ENCODE measurements around the gene ALB. TPM values are rescaled to one million over a fixed set of nuclear protein-coding genes. Genes with fewer than 3 reads are reported as not detected.

Gene ALB
- total RNA-seq, 2 experiments from 2014 or later: not detected

DNA sequence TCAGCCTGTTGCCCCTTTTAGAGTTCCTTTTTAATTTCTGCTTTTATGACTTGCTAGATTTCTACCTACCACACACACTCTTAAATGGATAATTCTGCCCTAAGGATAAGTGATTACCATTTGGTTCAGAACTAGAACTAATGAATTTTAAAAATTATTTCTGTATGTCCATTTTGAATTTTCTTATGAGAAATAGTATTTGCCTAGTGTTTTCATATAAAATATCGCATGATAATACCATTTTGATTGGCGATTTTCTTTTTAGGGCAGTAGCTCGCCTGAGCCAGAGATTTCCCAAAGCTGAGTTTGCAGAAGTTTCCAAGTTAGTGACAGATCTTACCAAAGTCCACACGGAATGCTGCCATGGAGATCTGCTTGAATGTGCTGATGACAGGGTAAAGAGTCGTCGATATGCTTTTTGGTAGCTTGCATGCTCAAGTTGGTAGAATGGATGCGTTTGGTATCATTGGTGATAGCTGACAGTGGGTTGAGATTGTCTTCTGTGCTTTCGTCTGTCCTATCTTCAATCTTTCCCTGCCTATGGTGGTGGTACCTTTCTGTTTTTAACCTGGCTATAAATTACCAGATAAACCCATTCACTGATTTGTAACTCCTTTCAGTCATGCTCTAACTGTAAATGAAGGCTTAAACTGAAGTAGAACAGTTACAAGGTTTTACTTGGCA lies 7.8 kb downstream of the ALB start:
- Mint-ChIP-seq H3K4me1 (no peaks in the 10 kb centered on the region), H3K36me3 (ENCODE audit: low read depth) (no peaks in the 10 kb centered on the region), H3K27ac (no peak overlapping the region), H3K9me3 (no peaks in the 10 kb centered on the region), H3K27me3 (no peaks in the 10 kb centered on the region), H3K4me3 (no peak overlapping the region)
- ChIA-PET CTCF (interaction anchor here (0.7 kb wide), 1 partner anchor 18 kb away, joined by 3 read pairs; no protein-coding TSS in a partner anchor), POLR2A (no interaction called here)
- no peak for DNase-seq

DNA sequence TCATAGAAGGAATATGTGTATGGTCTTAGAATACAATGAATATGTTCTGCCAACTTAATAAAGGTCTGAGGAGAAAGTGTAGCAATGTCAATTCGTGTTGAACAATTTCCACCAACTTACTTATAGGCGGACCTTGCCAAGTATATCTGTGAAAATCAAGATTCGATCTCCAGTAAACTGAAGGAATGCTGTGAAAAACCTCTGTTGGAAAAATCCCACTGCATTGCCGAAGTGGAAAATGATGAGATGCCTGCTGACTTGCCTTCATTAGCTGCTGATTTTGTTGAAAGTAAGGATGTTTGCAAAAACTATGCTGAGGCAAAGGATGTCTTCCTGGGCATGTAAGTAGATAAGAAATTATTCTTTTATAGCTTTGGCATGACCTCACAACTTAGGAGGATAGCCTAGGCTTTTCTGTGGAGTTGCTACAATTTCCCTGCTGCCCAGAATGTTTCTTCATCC lies 9.2 kb downstream of the ALB start:
- H3K27ac Mint-ChIP-seq: no peak overlapping the region
- no peak overlapping the region for H3K4me3 Mint-ChIP-seq
- no peaks in the 10 kb centered on the region for H3K9me3 Mint-ChIP-seq
- H3K36me3 Mint-ChIP-seq (ENCODE audit: low read depth): no peaks in the 10 kb centered on the region
- ChIA-PET POLR2A (no interaction called here), CTCF (no interaction called here)
- DNase-seq: no peak
- H3K4me1 Mint-ChIP-seq: no peaks in the 10 kb centered on the region
- H3K27me3 Mint-ChIP-seq: no peaks in the 10 kb centered on the region

DNA sequence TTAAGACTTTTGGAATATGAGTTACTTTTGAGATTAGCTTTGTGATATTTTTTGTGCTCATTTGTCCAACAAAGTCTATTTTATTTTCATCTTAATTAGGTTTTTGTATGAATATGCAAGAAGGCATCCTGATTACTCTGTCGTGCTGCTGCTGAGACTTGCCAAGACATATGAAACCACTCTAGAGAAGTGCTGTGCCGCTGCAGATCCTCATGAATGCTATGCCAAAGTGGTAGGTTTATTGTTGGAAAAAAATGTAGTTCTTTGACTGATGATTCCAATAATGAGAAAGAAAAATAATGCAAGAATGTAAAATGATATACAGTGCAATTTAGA lies 10.8 kb downstream of the ALB start:
- H3K27ac Mint-ChIP-seq: no peak overlapping the region
- H3K4me3 Mint-ChIP-seq: no peak overlapping the region
- CTCF ChIA-PET: no interaction called here
- POLR2A ChIA-PET: no interaction called here
- no peaks in the 10 kb centered on the region for H3K27me3 Mint-ChIP-seq
- H3K36me3 Mint-ChIP-seq (ENCODE audit: low read depth): no peaks in the 10 kb centered on the region
- DNase-seq: no peak
- H3K4me1 Mint-ChIP-seq: no peaks in the 10 kb centered on the region
- H3K9me3 Mint-ChIP-seq: no peaks in the 10 kb centered on the region

DNA sequence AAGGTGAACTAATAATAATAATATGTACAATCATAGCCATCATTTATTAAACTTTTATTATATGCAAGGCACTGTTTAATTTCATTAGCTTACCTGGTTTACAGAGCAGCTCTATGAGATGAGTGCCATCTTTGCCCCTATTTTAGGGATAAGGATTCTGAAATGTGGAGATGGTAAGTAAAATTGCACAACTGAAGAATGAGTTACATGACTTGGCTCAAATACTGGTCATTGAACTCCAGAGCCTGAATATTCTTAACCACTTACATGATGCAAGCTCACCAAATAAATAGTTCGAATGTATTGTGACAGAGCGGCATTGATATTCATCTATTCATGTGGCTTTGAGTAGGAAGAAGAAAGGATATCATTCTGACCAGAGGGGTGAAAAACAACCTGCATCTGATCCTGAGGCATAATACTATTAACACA lies 11.7 kb downstream of the ALB start:
- H3K4me1 Mint-ChIP-seq: no peaks in the 10 kb centered on the region
- DNase-seq: no peak
- no peak overlapping the region for H3K4me3 Mint-ChIP-seq
- no peaks in the 10 kb centered on the region for H3K27me3 Mint-ChIP-seq
- H3K27ac Mint-ChIP-seq: no peak overlapping the region
- CTCF ChIA-PET: no interaction called here
- no peaks in the 10 kb centered on the region for H3K36me3 Mint-ChIP-seq (ENCODE audit: low read depth)
- POLR2A ChIA-PET: no interaction called here
- no peaks in the 10 kb centered on the region for H3K9me3 Mint-ChIP-seq

DNA sequence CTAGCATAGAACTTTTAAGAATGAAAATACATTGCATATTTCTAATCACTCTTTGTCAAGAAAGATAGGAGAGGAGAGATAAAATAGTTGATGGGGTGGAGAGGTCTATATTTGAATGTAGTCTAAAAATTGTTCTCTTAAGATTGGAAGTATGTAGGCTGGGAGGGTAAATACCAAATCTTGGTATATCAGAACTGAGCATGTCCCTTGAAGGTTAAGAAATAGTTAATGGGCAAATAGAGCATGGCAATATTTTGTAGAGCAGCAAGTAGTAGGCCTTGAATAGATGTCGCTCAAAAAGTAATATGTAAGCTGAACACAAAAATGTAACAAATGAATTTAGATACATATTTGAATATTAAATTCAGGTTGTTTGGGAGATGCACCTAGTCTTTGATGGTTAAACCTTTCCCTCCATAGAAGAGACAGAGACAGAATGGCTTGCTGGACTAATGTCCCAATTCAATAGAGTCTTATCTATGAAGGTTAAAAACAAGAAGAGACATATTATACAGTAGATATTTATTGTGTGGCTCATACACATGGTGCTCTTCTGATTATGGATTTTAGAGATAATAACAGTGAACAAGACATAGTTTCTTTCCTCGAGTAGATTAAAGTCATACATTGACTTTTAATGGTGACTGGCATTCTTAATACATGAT lies 12.5 kb downstream of the ALB start:
- ChIA-PET POLR2A (no interaction called here), CTCF (no interaction called here)
- Mint-ChIP-seq H3K27ac (no peak overlapping the region), H3K36me3 (ENCODE audit: low read depth) (no peaks in the 10 kb centered on the region), H3K4me3 (no peak overlapping the region), H3K27me3 (no peaks in the 10 kb centered on the region), H3K9me3 (no peaks in the 10 kb centered on the region), H3K4me1 (no peaks in the 10 kb centered on the region)
- no peak for DNase-seq

DNA sequence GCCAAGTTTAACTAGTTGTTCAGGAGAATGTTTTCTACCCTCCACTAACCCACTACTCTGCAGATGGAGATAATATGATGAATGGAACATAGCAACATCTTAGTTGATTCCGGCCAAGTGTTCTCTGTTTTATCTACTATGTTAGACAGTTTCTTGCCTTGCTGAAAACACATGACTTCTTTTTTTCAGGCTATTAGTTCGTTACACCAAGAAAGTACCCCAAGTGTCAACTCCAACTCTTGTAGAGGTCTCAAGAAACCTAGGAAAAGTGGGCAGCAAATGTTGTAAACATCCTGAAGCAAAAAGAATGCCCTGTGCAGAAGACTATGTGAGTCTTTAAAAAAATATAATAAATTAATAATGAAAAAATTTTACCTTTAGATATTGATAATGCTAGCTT lies 13.3 kb downstream of the ALB start:
- no peak for DNase-seq
- Mint-ChIP-seq H3K4me3 (no peak overlapping the region), H3K27ac (no peak overlapping the region), H3K27me3 (no peaks in the 10 kb centered on the region), H3K9me3 (no peaks in the 10 kb centered on the region), H3K4me1 (no peaks in the 10 kb centered on the region), H3K36me3 (ENCODE audit: low read depth) (no peaks in the 10 kb centered on the region)
- CTCF ChIA-PET: no interaction called here
- POLR2A ChIA-PET: no interaction called here

DNA sequence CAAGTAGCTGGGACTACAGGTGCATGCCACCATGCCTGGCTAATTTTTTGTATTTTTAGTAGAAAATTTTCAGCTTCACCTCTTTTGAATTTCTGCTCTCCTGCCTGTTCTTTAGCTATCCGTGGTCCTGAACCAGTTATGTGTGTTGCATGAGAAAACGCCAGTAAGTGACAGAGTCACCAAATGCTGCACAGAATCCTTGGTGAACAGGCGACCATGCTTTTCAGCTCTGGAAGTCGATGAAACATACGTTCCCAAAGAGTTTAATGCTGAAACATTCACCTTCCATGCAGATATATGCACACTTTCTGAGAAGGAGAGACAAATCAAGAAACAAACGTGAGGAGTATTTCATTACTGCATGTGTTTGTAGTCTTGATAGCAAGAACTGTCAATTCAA lies 13.9 kb downstream of the ALB start:
- no peak for DNase-seq
- H3K27ac Mint-ChIP-seq: no peak overlapping the region
- POLR2A ChIA-PET: no interaction called here
- CTCF ChIA-PET: no interaction called here
- no peaks in the 10 kb centered on the region for H3K36me3 Mint-ChIP-seq (ENCODE audit: low read depth)
- H3K9me3 Mint-ChIP-seq: no peaks in the 10 kb centered on the region
- no peaks in the 10 kb centered on the region for H3K4me1 Mint-ChIP-seq
- no peak overlapping the region for H3K4me3 Mint-ChIP-seq
- peaks cover 1% of the 10 kb centered on the region for H3K27me3 Mint-ChIP-seq

DNA sequence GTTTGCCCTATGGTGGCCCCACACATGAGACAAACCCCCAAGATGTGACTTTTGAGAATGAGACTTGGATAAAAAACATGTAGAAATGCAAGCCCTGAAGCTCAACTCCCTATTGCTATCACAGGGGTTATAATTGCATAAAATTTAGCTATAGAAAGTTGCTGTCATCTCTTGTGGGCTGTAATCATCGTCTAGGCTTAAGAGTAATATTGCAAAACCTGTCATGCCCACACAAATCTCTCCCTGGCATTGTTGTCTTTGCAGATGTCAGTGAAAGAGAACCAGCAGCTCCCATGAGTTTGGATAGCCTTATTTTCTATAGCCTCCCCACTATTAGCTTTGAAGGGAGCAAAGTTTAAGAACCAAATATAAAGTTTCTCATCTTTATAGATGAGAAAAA lies 14.6 kb downstream of the ALB start:
- H3K27ac Mint-ChIP-seq: no peak overlapping the region
- H3K36me3 Mint-ChIP-seq (ENCODE audit: low read depth): no peaks in the 10 kb centered on the region
- POLR2A ChIA-PET: no interaction called here
- no peak for DNase-seq
- H3K9me3 Mint-ChIP-seq: no peaks in the 10 kb centered on the region
- H3K27me3 Mint-ChIP-seq: peaks cover 1% of the 10 kb centered on the region
- no peak overlapping the region for H3K4me3 Mint-ChIP-seq
- CTCF ChIA-PET: no interaction called here
- no peaks in the 10 kb centered on the region for H3K4me1 Mint-ChIP-seq

DNA sequence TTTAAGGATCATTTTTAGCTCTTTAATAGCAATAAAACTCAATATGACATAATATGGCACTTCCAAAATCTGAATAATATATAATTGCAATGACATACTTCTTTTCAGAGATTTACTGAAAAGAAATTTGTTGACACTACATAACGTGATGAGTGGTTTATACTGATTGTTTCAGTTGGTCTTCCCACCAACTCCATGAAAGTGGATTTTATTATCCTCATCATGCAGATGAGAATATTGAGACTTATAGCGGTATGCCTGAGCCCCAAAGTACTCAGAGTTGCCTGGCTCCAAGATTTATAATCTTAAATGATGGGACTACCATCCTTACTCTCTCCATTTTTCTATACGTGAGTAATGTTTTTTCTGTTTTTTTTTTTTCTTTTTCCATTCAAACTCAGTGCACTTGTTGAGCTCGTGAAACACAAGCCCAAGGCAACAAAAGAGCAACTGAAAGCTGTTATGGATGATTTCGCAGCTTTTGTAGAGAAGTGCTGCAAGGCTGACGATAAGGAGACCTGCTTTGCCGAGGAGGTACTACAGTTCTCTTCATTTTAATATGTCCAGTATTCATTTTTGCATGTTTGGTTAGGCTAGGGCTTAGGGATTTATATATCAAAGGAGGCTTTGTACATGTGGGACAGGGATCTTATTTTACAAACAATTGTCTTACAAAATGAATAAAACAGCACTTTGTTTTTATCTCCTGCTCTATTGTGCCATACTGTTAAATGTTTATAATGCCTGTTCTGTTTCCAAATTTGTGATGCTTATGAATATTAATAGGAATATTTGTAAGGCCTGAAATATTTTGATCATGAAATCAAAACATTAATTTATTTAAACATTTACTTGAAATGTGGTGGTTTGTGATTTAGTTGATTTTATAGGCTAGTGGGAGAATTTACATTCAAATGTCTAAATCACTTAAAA lies 15.3 kb downstream of the ALB start:
- no peaks in the 10 kb centered on the region for H3K36me3 Mint-ChIP-seq (ENCODE audit: low read depth)
- no peak overlapping the region for H3K27ac Mint-ChIP-seq
- POLR2A ChIA-PET: no interaction called here
- H3K9me3 Mint-ChIP-seq: no peaks in the 10 kb centered on the region
- peaks cover 1% of the 10 kb centered on the region for H3K27me3 Mint-ChIP-seq
- H3K4me3 Mint-ChIP-seq: no peak overlapping the region
- CTCF ChIA-PET: no interaction called here
- no peaks in the 10 kb centered on the region for H3K4me1 Mint-ChIP-seq
- DNase-seq: no peak

DNA sequence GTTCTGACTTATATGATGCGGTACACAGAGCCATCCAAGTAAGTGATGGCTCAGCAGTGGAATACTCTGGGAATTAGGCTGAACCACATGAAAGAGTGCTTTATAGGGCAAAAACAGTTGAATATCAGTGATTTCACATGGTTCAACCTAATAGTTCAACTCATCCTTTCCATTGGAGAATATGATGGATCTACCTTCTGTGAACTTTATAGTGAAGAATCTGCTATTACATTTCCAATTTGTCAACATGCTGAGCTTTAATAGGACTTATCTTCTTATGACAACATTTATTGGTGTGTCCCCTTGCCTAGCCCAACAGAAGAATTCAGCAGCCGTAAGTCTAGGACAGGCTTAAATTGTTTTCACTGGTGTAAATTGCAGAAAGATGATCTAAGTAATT lies 16.5 kb downstream of the ALB start:
- H3K27me3 Mint-ChIP-seq: peaks cover 1% of the 10 kb centered on the region
- no peak overlapping the region for H3K4me3 Mint-ChIP-seq
- DNase-seq: no peak
- no peaks in the 10 kb centered on the region for H3K9me3 Mint-ChIP-seq
- no peak overlapping the region for H3K27ac Mint-ChIP-seq
- no peaks in the 10 kb centered on the region for H3K4me1 Mint-ChIP-seq
- H3K36me3 Mint-ChIP-seq (ENCODE audit: low read depth): no peaks in the 10 kb centered on the region
- ChIA-PET POLR2A (no interaction called here), CTCF (no interaction called here)

DNA sequence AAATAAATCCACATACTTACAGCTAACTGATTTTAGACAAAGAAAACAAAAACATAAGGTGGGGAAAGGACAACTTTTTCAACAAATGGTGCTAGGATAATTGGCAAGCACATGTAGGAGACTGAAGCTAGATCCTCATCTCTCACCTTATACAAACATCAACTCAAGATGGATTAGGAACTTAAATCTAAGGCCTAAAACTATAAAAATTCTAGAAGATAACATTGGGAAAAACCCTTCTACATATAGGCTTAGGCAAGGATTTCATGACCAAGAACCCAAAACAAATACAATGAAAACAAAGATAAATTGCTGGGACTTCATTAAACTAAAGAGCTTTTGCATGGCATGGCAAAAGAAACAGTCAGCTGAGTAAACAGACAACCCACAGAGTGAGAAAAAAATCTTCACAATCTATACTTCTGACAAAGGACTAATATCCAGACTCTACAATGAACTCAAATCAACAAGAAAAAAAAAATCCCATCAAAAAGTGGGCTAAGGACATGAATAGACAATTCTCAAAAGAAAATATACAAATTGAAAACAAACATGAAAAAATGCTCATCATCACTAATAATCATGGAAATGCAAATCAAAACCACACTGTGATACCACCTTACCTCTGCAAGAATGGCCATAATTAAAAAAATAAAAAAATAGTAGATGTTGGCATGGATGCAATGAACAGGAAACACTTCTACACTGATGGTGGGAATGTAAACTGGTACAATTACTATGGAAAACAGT lies 17.8 kb downstream of the ALB start:
- Mint-ChIP-seq H3K9me3 (no peaks in the 10 kb centered on the region), H3K27ac (no peak overlapping the region), H3K4me1 (no peaks in the 10 kb centered on the region), H3K27me3 (peaks cover 1% of the 10 kb centered on the region), H3K4me3 (no peak overlapping the region), H3K36me3 (ENCODE audit: low read depth) (no peaks in the 10 kb centered on the region)
- CTCF ChIA-PET: no interaction called here
- POLR2A ChIA-PET: no interaction called here
- no peak for DNase-seq

DNA sequence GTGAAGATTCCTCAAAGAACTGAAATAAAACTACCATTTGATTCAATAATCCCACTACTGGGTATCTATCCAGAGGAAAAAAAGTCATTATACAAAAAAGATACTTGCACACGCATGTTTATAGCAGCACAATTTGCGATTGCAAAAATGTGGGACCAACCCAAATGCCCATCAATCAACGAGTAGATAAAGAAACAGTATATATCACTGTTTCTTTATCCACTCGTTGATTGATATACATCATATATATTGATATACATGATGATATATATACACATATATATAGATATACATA lies 18.3 kb downstream of the ALB start:
- Mint-ChIP-seq H3K4me3 (no peak overlapping the region), H3K27ac (no peak overlapping the region), H3K4me1 (no peaks in the 10 kb centered on the region), H3K9me3 (no peaks in the 10 kb centered on the region), H3K27me3 (peaks cover 1% of the 10 kb centered on the region), H3K36me3 (ENCODE audit: low read depth) (no peaks in the 10 kb centered on the region)
- no peak for DNase-seq
- ChIA-PET CTCF (no interaction called here), POLR2A (no interaction called here)

DNA sequence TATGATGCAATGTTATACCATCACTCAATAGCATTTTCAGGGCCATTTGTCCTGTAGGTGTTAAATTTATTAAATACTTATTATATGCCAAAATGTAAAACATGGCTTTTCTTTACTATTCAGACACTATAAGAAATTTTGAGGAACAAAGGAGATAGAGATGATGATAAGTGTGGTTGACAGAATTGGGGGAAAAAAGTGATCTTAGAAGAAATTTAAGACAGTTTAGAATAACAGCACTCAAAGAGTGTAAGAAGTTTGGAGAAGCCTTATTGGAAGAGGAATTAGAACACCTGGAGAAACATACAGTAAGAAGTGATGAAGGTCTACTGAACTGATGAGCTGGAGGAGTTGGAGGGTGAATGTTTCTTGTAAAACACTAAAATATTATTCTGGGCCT lies 19.1 kb downstream of the ALB start:
- ChIA-PET CTCF (no interaction called here), POLR2A (no interaction called here)
- Mint-ChIP-seq H3K4me1 (no peaks in the 10 kb centered on the region), H3K27ac (no peak overlapping the region), H3K4me3 (no peak overlapping the region), H3K27me3 (peaks cover 1% of the 10 kb centered on the region), H3K9me3 (no peaks in the 10 kb centered on the region), H3K36me3 (ENCODE audit: low read depth) (no peaks in the 10 kb centered on the region)
- DNase-seq: no peak

Data from activated CD4-positive, alpha-beta T cell treated with anti-CD3 and anti-CD28 coated beads, Interleukin-2, amount 10 ng/mL, durations not matched to agents 7 days and 5 days (primary cell).